GM23338 (cell line): ENCODE results near the gene FBXO45. TPM values are rescaled to one million over a fixed set of nuclear protein-coding genes. Genes with fewer than 3 reads are reported as not detected.

ENCODE experiments used
- ATAC-seq: fragments of 200-7000 bp; cut with Tn5 transposase; 3 replicates; pipeline ENCODE4 v1.9.1; 2020
- DNase-seq: peaks from one replicate; pipeline ENCODE4 v3.0.0-alpha.2; 2015; ENCODE audit warnings: low spot score
- H2AFZ ChIP-seq: fragments of 200-600 bp; sonication (generic); 2 replicates; pipeline ENCODE4 v1.8.0; 2016; ENCODE audit warnings: antibody characterized with exemption, mild to moderate bottlenecking, moderate library complexity
- H3F3A ChIP-seq: fragments of 200-600 bp; sonication (generic); replicated peaks from 2 replicates; pipeline ENCODE4 v1.8.0; 2017; ENCODE audit warnings: antibody characterized with exemption, mixed run types, low read depth
- H3K27ac ChIP-seq: fragments of 200-600 bp; sonication (generic); 2 replicates; pipeline ENCODE4 v1.6.1; 2016; ENCODE audit warnings: low read depth
- H3K27me3 ChIP-seq: fragments of 200-600 bp; sonication (generic); 2 replicates; pipeline ENCODE4 v1.8.0; 2016; ENCODE audit warnings: mild to moderate bottlenecking, mixed run types, moderate library complexity; ENCODE audit not compliant: insufficient read depth
- H3K36me3 ChIP-seq: fragments of 200-600 bp; sonication (generic); 2 replicates; pipeline ENCODE4 v1.8.0; 2016; ENCODE audit warnings: mild to moderate bottlenecking; ENCODE audit not compliant: insufficient read depth
- H3K4me1 ChIP-seq: fragments of 200-600 bp; sonication (generic); 2 replicates; pipeline ENCODE4 v1.8.0; 2016; ENCODE audit warnings: mild to moderate bottlenecking, moderate library complexity; ENCODE audit not compliant: insufficient read depth
- H3K4me2 ChIP-seq: fragments of 200-600 bp; sonication (generic); 2 replicates; pipeline ENCODE4 v1.7.1; 2017; ENCODE audit warnings: mixed run types
- H3K4me3 ChIP-seq: fragments of 200-600 bp; sonication (generic); 2 replicates; pipeline ENCODE4 v1.6.1; 2016; ENCODE audit warnings: mixed run types
- H3K79me2 ChIP-seq: fragments of 200-600 bp; sonication (generic); replicated peaks from 2 replicates; pipeline ENCODE4 v1.8.0; 2017; ENCODE audit warnings: mild to moderate bottlenecking; ENCODE audit not compliant: insufficient read depth
- H3K9me2 ChIP-seq: fragments of 200-600 bp; sonication (generic); 2 replicates; pipeline ENCODE4 v1.8.0; 2017; ENCODE audit not compliant: insufficient read depth
- H4K20me1 ChIP-seq: fragments of 200-600 bp; sonication (generic); replicated peaks from 2 replicates; pipeline ENCODE4 v1.8.0; 2017; ENCODE audit warnings: mild to moderate bottlenecking; ENCODE audit not compliant: insufficient read depth
- H3K27ac Mint-ChIP-seq: 2 replicates; pipeline ENCODE4 v1.8.0; 2020; ENCODE audit warnings: inconsistent platforms, mild to moderate bottlenecking, moderate library complexity, mixed read lengths
- H3K27me3 Mint-ChIP-seq: 3 replicates; pipeline ENCODE4 v1.8.0; 2022; ENCODE audit warnings: low read depth, mild to moderate bottlenecking, moderate library complexity, mixed read lengths, inconsistent platforms; ENCODE audit not compliant: insufficient read depth, poor library complexity
- H3K36me3 Mint-ChIP-seq: 3 replicates; pipeline ENCODE4 v1.8.0; 2021; ENCODE audit warnings: low read depth, mild to moderate bottlenecking, inconsistent platforms, moderate library complexity, mixed read lengths
- H3K4me1 Mint-ChIP-seq: 3 replicates; pipeline ENCODE4 v1.8.0; 2020; ENCODE audit warnings: mild to moderate bottlenecking, inconsistent platforms, mixed read lengths
- H3K4me3 Mint-ChIP-seq: 3 replicates; pipeline ENCODE4 v1.8.0; 2021; ENCODE audit warnings: moderate library complexity, mild to moderate bottlenecking, inconsistent platforms, mixed read lengths
- H3K9me3 Mint-ChIP-seq: 3 replicates; pipeline ENCODE4 v1.8.0; 2020; ENCODE audit warnings: moderate library complexity, mild to moderate bottlenecking, inconsistent platforms, mixed read lengths
- CREB1 ChIP-seq: fragments of 250-450 bp; sonication (Bioruptor Pico); IDR thresholded peaks from 2 replicates; pipeline ENCODE4 v1.5.0; 2020; ENCODE audit warnings: low read depth, mild to moderate bottlenecking, moderate library complexity
- CTCF ChIP-seq, 2 experiments: fragments of 200-600 bp in 1 of 2; sonication (generic) in 1 of 2; conservative IDR thresholded peaks; 2 replicates each; pipeline versions ENCODE4 v1.5.1 to v1.6.1; 2016 to 2017; ENCODE audit warnings: antibody characterized with exemption in 2 of 2, low read depth in 2 of 2, mild to moderate bottlenecking in 2 of 2, moderate library complexity in 1 of 2
- ETS1 ChIP-seq: IDR thresholded peaks from 2 replicates; pipeline ENCODE4 v1.6.1; 2016; ENCODE audit warnings: antibody characterized with exemption
- EZH2phosphoT487 ChIP-seq: fragments of 200-600 bp; sonication (generic); IDR thresholded peaks from one replicate; pipeline ENCODE4 v1.8.1; 2018; ENCODE audit warnings: antibody characterized with exemption; ENCODE audit not compliant: unreplicated experiment
- REST ChIP-seq: IDR thresholded peaks from one replicate; pipeline ENCODE4 v1.6.1; 2018; ENCODE audit warnings: antibody characterized with exemption; ENCODE audit not compliant: unreplicated experiment
- ZNF114 ChIP-seq: fragments of 250-450 bp; sonication (Bioruptor Pico); IDR thresholded peaks from 2 replicates; pipeline ENCODE4 v1.5.0; 2020; ENCODE audit warnings: mild to moderate bottlenecking, moderate library complexity
- ZNF331 ChIP-seq: fragments of 250-450 bp; sonication (Bioruptor Pico); IDR thresholded peaks from 2 replicates; pipeline ENCODE4 v1.5.0; 2020; ENCODE audit warnings: low read depth, mild to moderate bottlenecking, moderate library complexity
- polyA plus RNA-seq: library from polyadenylated mRNA; unstranded; fragments of >200 nt; fragmentation: Nextera tagmentation; extraction: Ambion mirVana; gene quantifications from 2 replicates; pipeline ENCODE4 v1.2.1, GENCODE V29; 2016
- total RNA-seq: library from RNA; depleted of rRNA; stranded (reverse); fragments of >200 nt; shearing (Covaris generic); gene quantifications from 2 replicates; pipeline ENCODE4 v1.2.3, GENCODE V29; 2014

Gene FBXO45
- total and polyA plus RNA-seq, 2 experiments from 2014 or later: 10.3 to 23.7 TPM

GRCh38 chr3:196554205-196554604 is 14.3 kb upstream of the FBXO45 start (continued):
- no peak for TF ChIP-seq REST
- no peak for TF ChIP-seq ZNF114 (CRISPR knock-in tag)

GRCh38 chr3:196555295-196555694 is 13.2 kb upstream of the FBXO45 start:
- Histone ChIP-seq H3K4me2 (no peak overlapping the region), H3K27ac (no peak overlapping the region), H3K9me2 (no peaks in the 10 kb centered on the region), H3K27me3 (no peaks in the 10 kb centered on the region), H3K4me1 (no peaks in the 10 kb centered on the region), H3K4me3 (no peak overlapping the region), H3K36me3 (no peaks in the 10 kb centered on the region), H4K20me1 (no peaks in the 10 kb centered on the region; the same call in none of the 2 replicates), H2AFZ (no peak overlapping the region), H3F3A (no peaks in the 10 kb centered on the region), H3K79me2 (no peaks in the 10 kb centered on the region)
- ATAC-seq: no peak
- Mint-ChIP-seq H3K27me3 (peaks cover 1% of the 10 kb centered on the region), H3K9me3 (peaks cover 12% of the 10 kb centered on the region), H3K4me1 (no peaks in the 10 kb centered on the region), H3K27ac (no peak overlapping the region), H3K36me3 (peaks cover 4% of the 10 kb centered on the region), H3K4me3 (no peak overlapping the region)
- TF ChIP-seq EZH2phosphoT487 (no peak), CTCF (conservative IDR thresholded peaks at IDR 0.05; ENCODE audit: low read depth in 2 of 2) (no peak), ETS1 (no peak)
- no peak for DNase-seq

- H3K4me1 Mint-ChIP-seq: no peaks in the 10 kb centered on the region
- ATAC-seq (no peak), DNase-seq (no peak)
- H3K4me3 Mint-ChIP-seq: no peak overlapping the region
- Histone ChIP-seq H3K27me3 (no peaks in the 10 kb centered on the region), H3K4me3 (no peak overlapping the region), H3K27ac (no peak overlapping the region), H2AFZ (no peak overlapping the region), H3K36me3 (no peaks in the 10 kb centered on the region), H3K9me2 (no peaks in the 10 kb centered on the region), H3K4me1 (no peaks in the 10 kb centered on the region), H4K20me1 (no peaks in the 10 kb centered on the region; the same call in none of the 2 replicates), H3F3A (no peaks in the 10 kb centered on the region), H3K79me2 (no peaks in the 10 kb centered on the region; the same call in 1 of the 2 replicates), H3K4me2 (no peak overlapping the region)
- no peaks in the 10 kb centered on the region for H3K27me3 Mint-ChIP-seq
- H3K9me3 Mint-ChIP-seq: no peaks in the 10 kb centered on the region
- H3K36me3 Mint-ChIP-seq: no peaks in the 10 kb centered on the region; the same call in 2 of the 3 replicates
- H3K27ac Mint-ChIP-seq: no peak overlapping the region
- TF ChIP-seq CTCF (conservative IDR thresholded peaks at IDR 0.05; ENCODE audit: low read depth in 2 of 2) (no peak), ZNF331 (CRISPR knock-in tag) (no peak), ETS1 (no peak), REST (no peak), EZH2phosphoT487 (no peak), CREB1 (CRISPR knock-in tag) (no peak), ZNF114 (CRISPR knock-in tag) (no peak)
These were observed 11.2 kb upstream of the FBXO45 start for GRCh38 chr3:196557236-196557635.
